Liver (tissue), 3 donors: ENCODE measurements around the gene VSIG10.

Experiments used
- CTCF ChIP-seq: fragments of 150-350 bp; IDR thresholded peaks from 2 replicates; pipeline ENCODE4 v1.5.1; 2017; ENCODE audit warnings: improper control_type of control experiment, low read depth, low read length; ENCODE audit not compliant: missing input control
- EGR1 ChIP-seq, 2 donors: IDR thresholded peaks; 2 replicates each; pipeline ENCODE4 v1.6.1; 2016 to 2018; ENCODE audit warnings: antibody characterized with exemption in 2 of 2, low read depth in 2 of 2
- RAD21 ChIP-seq, 2 donors: IDR thresholded peaks; 2 replicates each; pipeline ENCODE4 v1.6.1; 2016; ENCODE audit warnings: antibody characterized with exemption in 2 of 2, mild to moderate bottlenecking in 2 of 2
- REST ChIP-seq: IDR thresholded peaks from 2 replicates; pipeline ENCODE4 v1.6.1; 2016; ENCODE audit warnings: antibody characterized with exemption, mild to moderate bottlenecking
- donor health status: healthy.
- donor health status: healthy.

- no peak for TF ChIP-seq CTCF
- TF ChIP-seq REST: peak; percentile 54
- peak in 1 of 2 donors; percentile 9 for TF ChIP-seq EGR1 (IDR thresholded peaks at IDR 0.05; ENCODE audit: low read depth in 2 of 2)
- TF ChIP-seq RAD21 (IDR thresholded peaks at IDR 0.05): peak in 1 of 2 donors; percentile 17
These were observed 87.2 kb downstream of the VSIG10 start, which contains the start of gene RFC5 for GRCh38 chr12:118016424-118017264.
